AG04449 (cell line): ENCODE results near the gene HDAC4.

Experiments used
- CTCF ChIA-PET: fragments of 350-600 bp; formaldehyde crosslinking; extraction: SDS; loops from one replicate; lab custom pipeline; 2021; ENCODE audit warnings: antibody characterized with exemption; lab: Yijun Ruan, JAX
- POLR2A ChIA-PET: fragments of 400-600, 350-600 bp; formaldehyde crosslinking; extraction: SDS; loops from one replicate; lab custom pipeline; 2020; ENCODE audit warnings: antibody characterized with exemption, inconsistent platforms; lab: Yijun Ruan, JAX
- DNase-seq: peaks from one replicate; pipeline ENCODE4 v3.0.0-alpha.2; 2010; ENCODE audit warnings: low read depth, low spot score
- H3K4me3 ChIP-seq: 2 replicates; pipeline ENCODE4 v1.5.1; 2011; ENCODE audit warnings: low read depth, mild to moderate bottlenecking, control low read depth, low read length
- TF ChIP-seq, protein P1 (sequence below): IDR thresholded peaks from one replicate; pipeline ENCODE4 v1.5.1; 2011; ENCODE audit warnings: mild to moderate bottlenecking, moderate library complexity, low read length, control low read depth, inconsistent platforms; ENCODE audit not compliant: insufficient read depth; ENCODE audit errors: missing control alignments

Gene HDAC4

DNA sequence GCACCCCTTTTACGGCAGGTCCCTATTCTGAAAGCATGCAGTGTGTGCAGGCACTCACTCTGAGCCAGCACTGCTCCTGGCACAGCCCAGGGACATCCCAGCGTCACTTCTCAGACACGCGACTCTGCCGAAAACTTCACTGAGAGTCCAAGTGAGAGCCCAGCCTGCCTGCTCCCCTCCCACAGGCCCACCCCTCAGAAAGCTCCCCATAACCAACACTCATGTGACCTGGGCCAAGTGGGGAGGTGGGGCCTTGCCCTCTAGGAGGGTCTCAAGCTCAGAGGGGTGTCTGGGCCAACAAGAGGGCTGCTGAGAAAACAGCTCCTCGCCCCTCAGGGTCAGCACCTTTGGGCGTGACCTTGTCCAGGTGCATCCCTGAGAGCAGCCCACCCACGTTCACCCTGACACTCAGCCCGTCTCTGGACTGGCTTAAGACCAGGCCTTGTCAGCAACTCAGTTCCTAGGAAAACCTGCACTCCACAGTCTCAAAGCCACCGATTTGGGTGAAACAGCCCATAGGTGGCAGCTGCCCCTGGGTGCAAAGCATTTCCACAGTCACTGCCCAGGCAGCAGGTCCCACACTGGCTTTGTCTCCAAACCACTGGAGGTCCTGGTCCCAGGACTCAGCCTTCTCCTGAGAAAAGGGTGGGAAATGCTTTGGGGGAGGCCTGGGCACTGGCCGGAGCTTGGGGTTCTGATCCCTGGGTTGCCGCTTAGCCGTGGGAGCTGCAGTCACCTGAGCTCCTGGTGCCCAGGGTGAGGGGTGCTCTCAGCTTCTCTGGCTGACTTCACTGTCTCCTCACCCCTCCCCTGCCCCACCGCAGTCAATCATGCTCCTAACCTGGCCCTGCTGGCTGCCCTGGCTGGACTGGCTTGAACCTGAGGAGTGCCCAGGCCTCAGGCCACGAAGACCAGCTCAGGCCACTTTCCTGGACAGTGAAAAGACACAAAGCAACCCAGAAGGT lies 209.6 kb downstream of the HDAC4 start:
- no peak for DNase-seq
- CTCF ChIA-PET = no interaction called here

DNA sequence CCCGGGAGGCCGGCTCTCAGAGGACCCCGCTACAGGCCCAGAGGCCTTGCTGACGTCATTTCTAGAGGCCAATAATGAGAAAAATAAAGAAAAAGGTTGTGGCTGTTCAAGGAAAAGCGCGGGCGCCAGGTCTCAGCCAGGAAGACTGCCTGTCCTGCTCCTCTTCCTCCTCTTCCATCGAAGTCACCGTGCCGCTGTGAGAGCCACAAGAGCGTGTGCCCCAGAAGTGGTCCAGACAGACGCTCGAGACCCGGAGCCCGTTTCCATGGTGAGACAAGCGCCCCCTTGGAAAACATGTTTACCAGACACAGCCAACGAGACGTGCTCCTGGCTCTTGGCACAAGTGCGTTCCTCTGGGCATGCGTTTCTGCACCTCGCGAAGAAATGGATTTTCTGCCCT lies 210.5 kb downstream of the HDAC4 start:
- TF ChIP-seq, protein P1, sequence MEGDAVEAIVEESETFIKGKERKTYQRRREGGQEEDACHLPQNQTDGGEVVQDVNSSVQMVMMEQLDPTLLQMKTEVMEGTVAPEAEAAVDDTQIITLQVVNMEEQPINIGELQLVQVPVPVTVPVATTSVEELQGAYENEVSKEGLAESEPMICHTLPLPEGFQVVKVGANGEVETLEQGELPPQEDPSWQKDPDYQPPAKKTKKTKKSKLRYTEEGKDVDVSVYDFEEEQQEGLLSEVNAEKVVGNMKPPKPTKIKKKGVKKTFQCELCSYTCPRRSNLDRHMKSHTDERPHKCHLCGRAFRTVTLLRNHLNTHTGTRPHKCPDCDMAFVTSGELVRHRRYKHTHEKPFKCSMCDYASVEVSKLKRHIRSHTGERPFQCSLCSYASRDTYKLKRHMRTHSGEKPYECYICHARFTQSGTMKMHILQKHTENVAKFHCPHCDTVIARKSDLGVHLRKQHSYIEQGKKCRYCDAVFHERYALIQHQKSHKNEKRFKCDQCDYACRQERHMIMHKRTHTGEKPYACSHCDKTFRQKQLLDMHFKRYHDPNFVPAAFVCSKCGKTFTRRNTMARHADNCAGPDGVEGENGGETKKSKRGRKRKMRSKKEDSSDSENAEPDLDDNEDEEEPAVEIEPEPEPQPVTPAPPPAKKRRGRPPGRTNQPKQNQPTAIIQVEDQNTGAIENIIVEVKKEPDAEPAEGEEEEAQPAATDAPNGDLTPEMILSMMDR = no peak
- no peak for DNase-seq
- ChIA-PET POLR2A (no interaction called here), CTCF (no interaction called here)
- no peak overlapping the region for H3K4me3 ChIP-seq

More for the DNA sequence above, 209.6 kb downstream of the HDAC4 start:
- TF ChIP-seq, protein P1 = no peak
- POLR2A ChIA-PET = no interaction called here
- no peak overlapping the region for H3K4me3 ChIP-seq

DNA sequence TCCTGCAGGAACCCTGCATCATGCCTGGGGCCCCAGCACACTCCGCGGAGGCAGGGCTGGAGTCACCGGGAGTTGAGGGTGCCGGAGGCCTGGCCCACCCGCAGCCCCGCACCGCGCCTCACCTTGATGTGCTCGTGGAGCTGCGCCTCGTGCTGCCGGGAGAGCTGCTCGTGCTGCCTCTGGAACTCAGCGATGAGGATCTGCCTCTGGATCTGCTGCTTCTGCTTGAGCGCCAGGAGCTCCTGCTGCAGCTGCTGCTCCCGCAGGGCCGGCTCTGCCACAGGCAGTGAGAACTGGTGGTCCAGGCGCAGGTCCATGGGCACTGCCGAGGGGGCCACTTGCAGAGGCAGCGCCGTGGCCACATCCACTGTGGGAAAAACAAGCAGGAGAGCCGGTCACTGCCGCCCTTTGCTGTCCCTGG lies 211.1 kb downstream of the HDAC4 start:
- DNase-seq = no peak
- TF ChIP-seq, protein P1 = no peak
- CTCF ChIA-PET = interaction anchor here (0.9 to 1.6 kb wide), 2 partner anchors 11 to 46 kb away, joined by 3 read pairs; no protein-coding TSS in a partner anchor
- no peak overlapping the region for H3K4me3 ChIP-seq
- POLR2A ChIA-PET = no interaction called here

DNA sequence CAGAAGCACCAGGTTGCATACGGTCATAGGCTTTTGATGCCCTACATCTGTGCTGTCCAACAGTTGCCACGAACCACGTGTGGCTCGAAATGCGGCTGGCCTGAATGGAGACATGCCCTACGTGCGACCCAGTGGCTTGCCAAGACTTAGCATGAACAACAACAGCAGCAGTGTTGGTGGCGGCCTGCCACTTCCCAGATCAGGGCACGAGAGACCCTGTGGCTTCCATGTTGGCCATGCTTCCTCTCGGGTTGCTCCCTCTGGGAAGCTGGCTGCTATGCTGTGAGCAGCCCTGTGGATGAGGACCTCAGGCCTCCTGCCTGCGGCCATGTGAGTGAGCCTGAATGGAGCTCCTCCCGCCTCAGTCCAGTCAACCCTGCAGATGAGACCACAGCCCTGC lies 212.3 kb downstream of the HDAC4 start:
- H3K4me3 ChIP-seq = no peak overlapping the region
- ChIA-PET CTCF (interaction anchor here (1.6 kb wide), 2 partner anchors 14 to 44 kb away, joined by 3 read pairs; no protein-coding TSS in a partner anchor), POLR2A (no interaction called here)
- TF ChIP-seq, protein P1 = no peak
- no peak for DNase-seq

DNA sequence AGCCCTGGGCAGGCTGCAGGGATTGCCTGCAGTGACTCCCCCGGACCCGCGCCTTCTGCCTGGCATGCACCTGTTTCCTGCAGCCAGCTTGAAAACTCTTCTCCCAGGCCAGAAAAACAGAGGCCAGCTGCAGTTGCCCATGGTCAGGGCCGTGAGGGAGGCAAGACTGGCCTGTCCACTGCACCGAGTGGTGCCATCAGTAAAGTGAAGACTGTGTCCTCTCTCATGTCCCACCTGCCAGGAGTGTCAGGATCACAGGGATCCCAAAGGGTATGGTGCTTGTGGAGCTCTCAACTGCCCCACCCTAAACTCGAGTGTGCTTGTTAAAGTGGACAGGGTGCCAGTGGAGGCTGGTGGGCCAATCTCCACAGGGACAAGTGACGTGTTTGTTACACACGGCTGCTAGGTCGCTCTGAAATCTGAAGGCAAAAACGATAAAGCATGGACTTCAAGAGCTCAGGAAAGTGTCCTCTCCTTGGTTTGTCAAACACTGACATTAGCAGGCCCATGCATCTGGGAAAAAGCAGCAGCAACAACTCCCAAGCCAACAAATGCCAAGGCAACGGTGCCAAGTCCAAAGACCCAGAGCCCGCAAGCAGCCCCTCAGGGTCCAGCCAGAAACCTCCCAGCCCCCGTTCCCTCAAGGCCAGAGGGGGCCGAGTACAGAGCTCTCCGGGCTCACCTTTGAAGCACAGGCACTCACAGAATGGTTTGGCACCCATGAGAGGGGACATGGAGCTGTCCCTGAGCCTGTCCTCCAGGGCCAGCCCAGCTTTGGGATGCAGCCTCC lies 213.2 kb downstream of the HDAC4 start:
- TF ChIP-seq, protein P1 = no peak
- no peak overlapping the region for H3K4me3 ChIP-seq
- DNase-seq = no peak
- POLR2A ChIA-PET = no interaction called here
- CTCF ChIA-PET = interaction anchor here (1.6 kb wide), 1 partner anchor 15 kb away, joined by 3 read pairs; no protein-coding TSS in a partner anchor
